Activated T-cell treated with anti-CD3 and anti-CD28 coated beads for 1 hour (primary cell): ENCODE data around the gene SLC6A17.

Source experiments
- DNase-seq: peaks from one replicate; pipeline ENCODE4 v3.0.0-alpha.2; 2020; ENCODE audit warnings: low read depth

Gene SLC6A17

GRCh38 chr1:110205156-110205555 is 54.9 kb downstream of the SLC6A17 start:
- DNase-seq, result no peak

GRCh38 chr1:110205591-110206155 is 55.4 kb downstream of the SLC6A17 start:
- no peak for DNase-seq

- no peak for DNase-seq
Observed at GRCh38 chr1:110206261-110206920, 56.1 kb downstream of the SLC6A17 start.

GRCh38 chr1:110207831-110208230 is 57.5 kb downstream of the SLC6A17 start:
- peak; percentile 74 for DNase-seq

- DNase-seq, result no peak
Observed at GRCh38 chr1:110208916-110209645, 58.8 kb downstream of the SLC6A17 start.

- DNase-seq, result peak; percentile 83
Observed at GRCh38 chr1:110209715-110210603, 59.7 kb downstream of the SLC6A17 start, which contains the start of gene KCNC4. KCNC4 (plus strand) TSS chr1:110210314; CDS start chr1:110211500, 1,186 bp downstream.

GRCh38 chr1:110210604-110211495 is 60.6 kb downstream of the SLC6A17 start:
- peak; percentile 38 for DNase-seq

GRCh38 chr1:110211496-110212168 is 61.3 kb downstream of the SLC6A17 start:
- DNase-seq, result peak; percentile 16

- DNase-seq, result no peak
Observed at GRCh38 chr1:110212169-110213142, 62.2 kb downstream of the SLC6A17 start.

GRCh38 chr1:110213143-110213540 is 62.8 kb downstream of the SLC6A17 start:
- no peak for DNase-seq

- no peak for DNase-seq
Observed at GRCh38 chr1:110214454-110215404, 64.4 kb downstream of the SLC6A17 start.

- DNase-seq, result no peak
Observed at GRCh38 chr1:110215621-110216515, 65.6 kb downstream of the SLC6A17 start.

- no peak for DNase-seq
Observed at GRCh38 chr1:110216844-110217444, 66.7 kb downstream of the SLC6A17 start.

GRCh38 chr1:110218137-110218536 is 67.8 kb downstream of the SLC6A17 start:
- no peak for DNase-seq

- no peak for DNase-seq
Observed at GRCh38 chr1:110218739-110219138, 68.4 kb downstream of the SLC6A17 start.

- no peak for DNase-seq
Observed at GRCh38 chr1:110220324-110220723, 70.0 kb downstream of the SLC6A17 start.

- no peak for DNase-seq
Observed at GRCh38 chr1:110221119-110221518, 70.8 kb downstream of the SLC6A17 start.
